Spleen (tissue), 11 donors: ENCODE results near the gene SEC23A. TPM values are rescaled to one million over a fixed set of nuclear protein-coding genes. Genes with fewer than 3 reads are reported as not detected.
"Not testable (repeated sequence)": the region's sequence is repeated elsewhere in the genome, so short reads cannot be mapped to it uniquely, and the experiment has no call there.

Experiments used
- DNase-seq: peaks from one replicate; pipeline ENCODE4 v3.0.0-alpha.2; 2020
- H3K27ac ChIP-seq, 8 donors: fragments of 200-600 bp; sonication (generic) in 7 of 8; 1 replicate in 4 of 8; 2 replicates in 4 of 8; pipeline versions ENCODE4 v1.5.0 to v1.8.0; 2016 to 2021; ENCODE audit warnings: inconsistent platforms in 4 of 8, mild to moderate bottlenecking in 4 of 8, moderate library complexity in 1 of 8
- H3K27me3 ChIP-seq, 7 donors: fragments of 200-600 bp; sonication (generic) in 6 of 7; replicated peaks in 1 of 7; 1 replicate in 4 of 7; 2 replicates in 3 of 7; pipeline versions ENCODE4 v1.5.0 to v1.8.0; 2016 to 2021; ENCODE audit warnings: inconsistent platforms in 3 of 7, mild to moderate bottlenecking in 1 of 7
- H3K36me3 ChIP-seq, 6 donors: fragments of 200-600 bp; sonication (generic) in 5 of 6; 1 replicate in 4 of 6; 2 replicates in 2 of 6; pipeline versions ENCODE4 v1.5.0 to v1.8.0; 2016 to 2021; ENCODE audit warnings: inconsistent platforms in 2 of 6
- H3K4me1 ChIP-seq, 6 donors: fragments of 200-600 bp; sonication (generic) in 5 of 6; 1 replicate in 3 of 6; 2 replicates in 3 of 6; pipeline versions ENCODE4 v1.5.0 to v1.8.0; 2016 to 2021; ENCODE audit warnings: inconsistent platforms in 3 of 6
- H3K4me3 ChIP-seq, 8 donors: fragments of 200-600 bp; sonication (generic) in 7 of 8; 1 replicate in 4 of 8; 2 replicates in 4 of 8; pipeline versions ENCODE4 v1.5.0 to v1.8.0; 2016 to 2021; ENCODE audit warnings: inconsistent platforms in 4 of 8, mild to moderate bottlenecking in 4 of 8, moderate library complexity in 2 of 8
- H3K9me3 ChIP-seq, 8 donors: fragments of 200-600 bp; sonication (generic) in 7 of 8; 1 replicate in 4 of 8; 2 replicates in 4 of 8; pipeline versions ENCODE4 v1.5.0 to v1.8.0; 2016 to 2021; ENCODE audit warnings: inconsistent platforms in 4 of 8
- POLR2A ChIP-seq, 3 donors: fragments of 450-650 bp; IDR thresholded peaks; one replicate each; pipeline ENCODE4 v1.5.1; 2017; ENCODE audit warnings: antibody characterized with exemption in 3 of 3, mild to moderate bottlenecking in 1 of 3
- POLR2AphosphoS5 ChIP-seq, 3 donors: sonication (generic); formaldehyde crosslinking; IDR thresholded peaks; one replicate each; pipeline ENCODE4 v1.5.1; 2017; ENCODE audit warnings: antibody characterized with exemption in 3 of 3
- WGBS, 5 donors: extraction: QIAGEN DNeasy Blood & Tissue Kit in 3 of 5; methylation state at CpG; one replicate each; pipeline versions ENCODE4 v1.1.5 to v1.1.7; 2013 to 2018; 5-methylcytosine and 5-hydroxymethylcytosine counted together
- intact Hi-C: fragments of 100-400 bp; cut with DNase I; formaldehyde crosslinking; loops from one replicate; pipeline ENCODE4 v1.15.0; 2023; ENCODE audit warnings: low total_unique reads
- polyA plus RNA-seq, 3 donors: library from polyadenylated mRNA; stranded (reverse); fragments of 200-250 nt; gene quantifications; one replicate each; pipeline ENCODE4 v1.2.1, GENCODE V29; 2013
- total RNA-seq, 7 donors: library from RNA; depleted of rRNA in 3 of 7; stranded (reverse); fragments of >200 nt in 3 of 7; fragmentation: NEBNext Ultra II Directional in 4 of 7; extraction: Animal tissue kit (Norgen Biotek cat#: 25700) in 4 of 7; gene quantifications; one replicate each; pipeline versions ENCODE4 v1.1.0 to v1.2.1, GENCODE V29; 2016 to 2021
- TF ChIP-seq, protein P1 (sequence below), 11 experiments: fragments of 200-600 bp in 7 of 11; fragments of 450-650 bp in 4 of 11; sonication (generic) in 4 of 11; IDR thresholded peaks in 8 of 11; conservative IDR thresholded peaks in 3 of 11; 1 replicate in 7 of 11; 2 replicates in 4 of 11; pipeline versions ENCODE4 v1.4.0 to v1.8.0; 2016 to 2021; ENCODE audit warnings: antibody characterized with exemption in 11 of 11, inconsistent platforms in 4 of 11, mild to moderate bottlenecking in 1 of 11
- donor health status: healthy with polysubstance abuse.
- donor health status: DM: no; HTN: no; CAD: no; lungs with moderate emphysema.
- donor health status: DM: no; HTN: no; CAD: no.
- donor health status: Bipolar disorder and iron deficiency.
- donor health status: healthy.
- donor health status: DM: no; HTN: no; CAD: no.
- donor health status: DM: yes; HTN: yes; CAD: no.

Gene SEC23A
- total and polyA plus RNA-seq, 10 donors, result 9.6 to 87.5 (median 58.3) TPM

DNA sequence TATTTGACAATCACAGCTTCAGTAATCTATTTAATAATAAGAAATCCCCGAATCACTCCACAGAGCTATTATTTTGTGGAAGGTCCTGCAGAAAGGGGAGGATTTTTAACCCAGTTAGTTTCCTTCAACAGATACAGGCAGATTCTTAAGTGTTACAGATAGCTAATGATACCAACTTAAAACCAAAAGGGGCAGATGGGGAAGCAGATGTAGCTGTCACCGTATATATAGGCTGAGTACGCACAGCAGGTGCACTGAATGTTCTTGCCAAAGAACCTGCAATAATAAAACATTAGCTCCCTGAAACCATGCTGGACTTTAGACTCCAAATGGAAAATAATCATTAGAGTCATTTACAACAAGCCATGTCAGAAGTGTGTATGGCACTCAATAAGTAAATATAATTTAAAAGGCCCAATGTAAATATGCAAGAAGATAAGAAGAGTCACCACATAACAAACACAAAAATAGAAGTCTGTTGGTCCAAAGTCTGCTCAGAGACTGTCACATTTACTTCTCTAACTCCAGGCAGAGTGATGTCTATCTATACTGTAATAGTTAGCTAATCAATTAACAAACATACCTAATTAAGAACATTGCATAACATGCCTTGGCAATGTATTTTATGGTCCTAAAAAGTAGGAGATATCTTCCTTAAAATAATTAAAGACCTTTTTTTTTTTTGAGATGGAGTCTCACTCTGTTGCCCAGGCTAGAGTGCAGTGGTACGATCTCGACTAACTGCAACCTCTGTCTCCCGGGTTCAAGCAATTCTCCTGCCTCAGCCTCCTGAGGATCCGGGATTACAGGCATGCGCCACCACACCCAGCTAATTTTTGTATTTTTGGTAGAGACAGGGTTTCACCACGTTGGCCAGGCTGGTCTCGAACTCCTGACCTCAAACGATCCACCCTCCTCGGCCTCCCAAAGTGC lies 78.8 kb downstream of the SEC23A start:
- 94 to 98% (median 96%) methylated on average over 12 of the region's 12 CpGs for WGBS, 5 donors
- DNase-seq, result no peak
- Histone ChIP-seq H3K9me3 (no peaks in the 10 kb centered on the region), H3K27me3 (no peaks in the 10 kb centered on the region), H3K4me1 (no peaks in the 10 kb centered on the region), H3K27ac (no peak overlapping the region), H3K4me3 (no peak overlapping the region), H3K36me3 (peaks cover 0 to 7% (median 0%) of the 10 kb centered on the region in 6 donors)
- TF ChIP-seq POLR2A (IDR thresholded peaks at IDR 0.05) (no peak), POLR2AphosphoS5 (IDR thresholded peaks at IDR 0.05) (no peak)
- TF ChIP-seq, protein P1, sequence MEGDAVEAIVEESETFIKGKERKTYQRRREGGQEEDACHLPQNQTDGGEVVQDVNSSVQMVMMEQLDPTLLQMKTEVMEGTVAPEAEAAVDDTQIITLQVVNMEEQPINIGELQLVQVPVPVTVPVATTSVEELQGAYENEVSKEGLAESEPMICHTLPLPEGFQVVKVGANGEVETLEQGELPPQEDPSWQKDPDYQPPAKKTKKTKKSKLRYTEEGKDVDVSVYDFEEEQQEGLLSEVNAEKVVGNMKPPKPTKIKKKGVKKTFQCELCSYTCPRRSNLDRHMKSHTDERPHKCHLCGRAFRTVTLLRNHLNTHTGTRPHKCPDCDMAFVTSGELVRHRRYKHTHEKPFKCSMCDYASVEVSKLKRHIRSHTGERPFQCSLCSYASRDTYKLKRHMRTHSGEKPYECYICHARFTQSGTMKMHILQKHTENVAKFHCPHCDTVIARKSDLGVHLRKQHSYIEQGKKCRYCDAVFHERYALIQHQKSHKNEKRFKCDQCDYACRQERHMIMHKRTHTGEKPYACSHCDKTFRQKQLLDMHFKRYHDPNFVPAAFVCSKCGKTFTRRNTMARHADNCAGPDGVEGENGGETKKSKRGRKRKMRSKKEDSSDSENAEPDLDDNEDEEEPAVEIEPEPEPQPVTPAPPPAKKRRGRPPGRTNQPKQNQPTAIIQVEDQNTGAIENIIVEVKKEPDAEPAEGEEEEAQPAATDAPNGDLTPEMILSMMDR (IDR thresholded peaks at IDR 0.05 in 8 of 11, conservative IDR thresholded peaks at IDR 0.05 in 3 of 11), result no peak
- intact Hi-C loops, result no loop called here

GRCh38 chr14:39017096-39018016 lies 85.7 kb downstream of the SEC23A start:
- DNase-seq, H3K27me3 ChIP-seq, H3K27ac ChIP-seq, H3K36me3 ChIP-seq, H3K9me3 ChIP-seq, H3K4me1 ChIP-seq: not testable (repeated sequence)
- WGBS, 5 donors, result 74 to 95% (median 88%) methylated on average over 26 to 33 of the region's 33 CpGs
- intact Hi-C loops, result loop anchor here (5.0 kb wide), 1 partner anchor 295 kb away; no protein-coding TSS in a partner anchor
- peak overlapping the region in 1 of 8 donors; percentile 14 for H3K4me3 ChIP-seq

DNA sequence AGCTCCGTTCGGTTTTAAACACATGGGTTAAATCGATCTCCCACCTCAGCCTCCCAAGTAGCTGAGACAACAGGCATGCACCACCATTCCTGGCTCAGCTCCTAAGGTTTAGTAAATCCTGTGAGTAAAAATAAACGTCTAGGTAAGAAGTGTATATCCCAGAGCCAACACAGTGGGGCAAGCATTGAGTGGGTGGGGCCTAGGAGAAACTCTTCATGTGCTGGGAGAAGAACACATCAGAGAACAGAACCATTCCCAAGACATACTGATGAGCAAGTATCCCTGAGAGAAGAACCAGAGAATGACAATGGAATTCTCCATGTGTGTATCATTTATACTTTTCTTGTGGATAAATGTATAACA lies 86.3 kb downstream of the SEC23A start:
- Histone ChIP-seq H3K36me3 (no peaks in the 10 kb centered on the region), H3K9me3 (no peaks in the 10 kb centered on the region), H3K27me3 (no peaks in the 10 kb centered on the region), H3K4me1 (peaks cover 0 to 6% (median 0%) of the 10 kb centered on the region in 6 donors), H3K27ac (no peak overlapping the region), H3K4me3 (no peak overlapping the region)
- intact Hi-C loops, result loop anchor here (5.0 kb wide), 1 partner anchor 294 kb away; no protein-coding TSS in a partner anchor
- WGBS, 5 donors, result 75 to 86% (median 83%) methylated on average over 4 of the region's 4 CpGs
- DNase-seq, result no peak
- TF ChIP-seq, protein P1 (IDR thresholded peaks at IDR 0.05 in 8 of 11, conservative IDR thresholded peaks at IDR 0.05 in 3 of 11), result no peak
- TF ChIP-seq POLR2AphosphoS5 (IDR thresholded peaks at IDR 0.05) (no peak), POLR2A (IDR thresholded peaks at IDR 0.05) (no peak)

DNA sequence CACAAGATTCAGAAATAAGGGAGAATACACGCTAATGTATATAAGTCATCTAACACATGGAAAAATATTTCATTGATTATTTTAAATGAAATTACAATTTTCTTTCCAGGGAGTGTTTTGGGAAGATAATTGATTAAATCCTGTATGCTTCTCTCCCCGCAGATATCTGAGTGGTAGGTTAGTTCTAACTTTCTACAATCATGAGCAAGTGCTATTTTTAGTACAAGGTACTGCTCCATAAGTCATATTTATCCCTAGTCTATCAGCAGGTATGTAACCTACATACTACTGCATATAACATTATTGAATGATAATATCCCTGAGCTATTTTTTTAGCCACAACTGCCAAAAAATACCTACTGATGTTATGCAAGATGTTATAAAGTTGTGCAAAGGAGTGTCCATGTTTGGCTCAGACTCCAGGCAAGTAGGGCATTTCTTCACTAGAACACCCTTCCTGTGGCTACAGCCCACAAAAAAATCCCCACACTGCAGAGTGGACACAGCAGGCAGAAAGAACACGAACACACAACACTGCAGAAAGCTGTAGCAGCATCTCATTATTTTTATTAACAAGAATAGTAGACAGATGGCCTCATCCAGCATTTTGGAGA lies 87.0 kb downstream of the SEC23A start:
- TF ChIP-seq POLR2AphosphoS5 (IDR thresholded peaks at IDR 0.05) (no peak), POLR2A (IDR thresholded peaks at IDR 0.05) (no peak)
- TF ChIP-seq, protein P1 (IDR thresholded peaks at IDR 0.05 in 8 of 11, conservative IDR thresholded peaks at IDR 0.05 in 3 of 11), result no peak
- WGBS, 5 donors, result 83 to 94% (median 88%) methylated on average over 3 of the region's 3 CpGs
- H3K4me3 ChIP-seq, result no peak overlapping the region
- H3K27me3 ChIP-seq, result no peaks in the 10 kb centered on the region
- H3K36me3 ChIP-seq, result no peaks in the 10 kb centered on the region
- no peak for DNase-seq
- H3K4me1 ChIP-seq, result peaks cover 0 to 6% (median 0%) of the 10 kb centered on the region in 6 donors
- no peak overlapping the region for H3K27ac ChIP-seq
- intact Hi-C loops, result loop anchor here (5.0 kb wide), 1 partner anchor 294 kb away; no protein-coding TSS in a partner anchor
- H3K9me3 ChIP-seq, result no peaks in the 10 kb centered on the region
